PC-9 (cell line): ENCODE measurements around the gene OR2T34. TPM values are rescaled to one million over a fixed set of nuclear protein-coding genes. Genes with fewer than 3 reads are reported as not detected.
"Not testable (repeated sequence)": the region's sequence is repeated elsewhere in the genome, so short reads cannot be mapped to it uniquely, and the experiment has no call there.

Source experiments
- BruUV-seq: library from RNA; stranded (reverse); fragments of 400-500 nt; replicated peaks from 2 replicates; lab custom pipeline; 2021; lab: Mats Ljungman, UMichigan
- CTCF ChIA-PET: fragments of 300-600 bp; sonication (Branson Sonifier 250); formaldehyde crosslinking; loops from one replicate; lab custom pipeline; 2022; ENCODE audit warnings: antibody characterized with exemption; lab: Charles Lee
- POLR2A ChIA-PET: fragments of 300-600 bp; sonication (Branson Sonifier 250); formaldehyde crosslinking; loops from one replicate; lab custom pipeline; 2022; ENCODE audit warnings: antibody characterized with exemption; ENCODE audit not compliant: unreplicated experiment; lab: Charles Lee
- DNase-seq, 2 experiments: peaks; one replicate each; pipeline versions ENCODE4 v3.0.0 to v3.0.0-alpha.2; 2015 to 2022; ENCODE audit warnings: mixed read lengths in 1 of 2
- H2AFZ ChIP-seq: fragments of 200-600 bp; sonication (generic); 2 replicates; pipeline ENCODE4 v1.8.1; 2017; ENCODE audit warnings: antibody characterized with exemption
- H3F3A ChIP-seq: fragments of 200-600 bp; sonication (generic); 2 replicates; pipeline ENCODE4 v1.8.1; 2017; ENCODE audit warnings: antibody characterized with exemption, mild to moderate bottlenecking, low read depth; ENCODE audit not compliant: insufficient read depth
- H3K27ac ChIP-seq: fragments of 200-600 bp; sonication (generic); 2 replicates; pipeline ENCODE4 v1.6.1; 2016; ENCODE audit warnings: mixed run types
- H3K27me3 ChIP-seq: fragments of 200-600 bp; sonication (generic); 2 replicates; pipeline ENCODE4 v1.6.1; 2016; ENCODE audit warnings: low read depth, mixed run types; ENCODE audit not compliant: insufficient read depth
- H3K36me3 ChIP-seq: fragments of 200-600 bp; sonication (generic); 2 replicates; pipeline ENCODE4 v1.6.1; 2016; ENCODE audit warnings: low read depth, mixed run types
- H3K4me1 ChIP-seq: fragments of 200-600 bp; sonication (generic); replicated peaks from 2 replicates; pipeline ENCODE4 v1.6.1; 2016; ENCODE audit warnings: mixed run types; ENCODE audit not compliant: insufficient read depth
- H3K4me2 ChIP-seq: fragments of 200-600 bp; sonication (generic); 2 replicates; pipeline ENCODE4 v1.6.1; 2017; ENCODE audit warnings: mixed run types
- H3K4me3 ChIP-seq: fragments of 200-600 bp; sonication (generic); 2 replicates; pipeline ENCODE4 v1.6.1; 2016; ENCODE audit warnings: mixed run types
- H3K79me2 ChIP-seq: fragments of 200-600 bp; sonication (generic); 2 replicates; pipeline ENCODE4 v1.6.1; 2017; ENCODE audit warnings: low read depth, mixed run types
- H3K9me2 ChIP-seq: fragments of 200-600 bp; sonication (generic); 2 replicates; pipeline ENCODE4 v1.8.1; 2017; ENCODE audit warnings: mild to moderate bottlenecking; ENCODE audit not compliant: insufficient read depth
- H3K9me3 ChIP-seq: fragments of 200-600 bp; sonication (generic); 2 replicates; pipeline ENCODE4 v1.8.1; 2016; ENCODE audit warnings: low read depth; ENCODE audit not compliant: insufficient read depth
- H4K20me1 ChIP-seq: fragments of 200-600 bp; sonication (generic); 2 replicates; pipeline ENCODE4 v1.8.1; 2017; ENCODE audit not compliant: insufficient read depth
- intact Hi-C: fragments of 100-400 bp; cut with micrococcal nuclease; formaldehyde crosslinking; loops from one replicate; pipeline ENCODE4 v1.10.0; 2022; ENCODE audit not compliant: unreplicated experiment
- total RNA-seq: library from RNA; stranded (reverse); gene quantifications from 2 replicates; pipeline ENCODE4 v1.2.3, GENCODE V29; 2021

OR2T34 gene
- total RNA-seq, 1 experiment from 2014 or later: not detected

DNA sequence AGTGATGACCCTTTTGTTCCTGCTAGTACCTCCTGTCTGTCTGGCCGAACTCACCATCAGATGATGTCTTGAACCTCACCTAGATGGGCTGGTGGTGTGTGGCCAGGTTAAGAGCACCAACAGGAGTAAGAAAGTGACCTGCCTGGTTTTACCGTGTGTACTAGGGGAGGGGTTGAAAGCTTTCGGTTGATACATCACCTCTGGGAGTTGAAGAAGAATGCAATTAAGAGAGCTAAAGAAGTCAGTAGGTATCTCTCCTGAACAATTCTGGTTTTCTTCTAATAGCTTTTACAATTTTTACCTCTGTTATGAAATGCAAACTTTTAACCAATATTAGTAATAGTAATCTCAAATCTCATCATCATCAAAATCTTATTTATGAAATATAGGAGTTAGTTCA, 11.9 kb downstream of the OR2T34 start, which contains the start of gene OR2T29:
Gene OR2T29 (minus strand): TSS at position 101 of the 400 bp plus-strand sequence. CDS start 3,281 bp downstream, outside the sequence.
- H3K79me2 ChIP-seq, H3K27me3 ChIP-seq, DNase-seq, H2AFZ ChIP-seq, H3K9me3 ChIP-seq, H3K27ac ChIP-seq, H3K9me2 ChIP-seq, H4K20me1 ChIP-seq, H3K36me3 ChIP-seq, H3K4me2 ChIP-seq, POLR2A ChIA-PET, H3K4me3 ChIP-seq, CTCF ChIA-PET, H3K4me1 ChIP-seq, BruUV-seq, H3F3A ChIP-seq, intact Hi-C loops: not testable (repeated sequence)

DNA sequence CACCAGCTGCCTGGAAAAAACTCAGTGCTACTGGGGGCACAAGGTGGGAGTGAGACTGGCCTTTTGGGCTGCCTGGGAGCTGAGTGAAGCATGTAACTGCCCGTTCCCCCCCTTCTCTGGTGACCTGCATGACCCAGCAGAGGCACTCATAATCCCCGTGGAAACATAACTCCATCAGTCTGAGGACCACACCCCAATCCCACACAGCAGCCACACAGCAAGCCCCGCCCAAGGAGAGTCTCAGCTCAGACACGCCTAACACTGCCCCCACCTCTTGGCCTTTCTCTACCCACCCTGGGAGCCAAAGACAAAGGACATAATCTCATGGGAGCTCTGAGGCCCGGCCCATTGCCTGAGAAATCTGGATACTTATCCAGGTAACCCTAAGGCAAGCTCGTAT, 23.5 kb downstream of the OR2T34 start:
- H3F3A ChIP-seq, POLR2A ChIA-PET, H3K9me2 ChIP-seq, H3K4me3 ChIP-seq, H2AFZ ChIP-seq, H4K20me1 ChIP-seq, BruUV-seq, H3K36me3 ChIP-seq, DNase-seq, H3K9me3 ChIP-seq, H3K27ac ChIP-seq, H3K4me2 ChIP-seq, CTCF ChIA-PET, H3K4me1 ChIP-seq, H3K79me2 ChIP-seq, intact Hi-C loops, H3K27me3 ChIP-seq: not testable (repeated sequence)

DNA sequence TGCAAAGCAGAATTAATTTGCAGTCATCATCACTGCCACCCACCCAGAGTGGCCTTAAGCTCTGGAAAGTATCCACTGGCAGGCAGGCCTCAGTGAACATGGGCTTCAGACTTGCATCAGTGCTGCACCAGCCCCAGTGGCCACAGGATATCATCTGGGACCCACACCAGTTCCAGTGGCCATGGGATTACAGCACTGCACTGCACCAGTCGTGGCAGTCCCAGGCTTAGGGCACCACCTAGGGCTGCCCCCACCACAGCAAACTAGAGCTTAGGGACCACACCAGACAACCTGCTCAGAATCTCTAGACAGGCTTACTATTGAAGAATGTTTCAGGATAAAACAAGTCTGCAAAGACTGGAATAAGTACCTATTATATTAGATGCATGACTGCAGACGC, 27.2 kb downstream of the OR2T34 start:
- H3K27ac ChIP-seq, H3K4me2 ChIP-seq, H3K4me1 ChIP-seq, H3K9me3 ChIP-seq, H3K4me3 ChIP-seq, DNase-seq, H2AFZ ChIP-seq, intact Hi-C loops, H3K9me2 ChIP-seq, H3F3A ChIP-seq, CTCF ChIA-PET, H3K27me3 ChIP-seq, BruUV-seq, H4K20me1 ChIP-seq, POLR2A ChIA-PET, H3K36me3 ChIP-seq, H3K79me2 ChIP-seq: not testable (repeated sequence)

- H3K79me2 ChIP-seq, H3K4me1 ChIP-seq, CTCF ChIA-PET, intact Hi-C loops, BruUV-seq, H3K9me2 ChIP-seq, H3K9me3 ChIP-seq, H3K4me3 ChIP-seq, H3F3A ChIP-seq, H4K20me1 ChIP-seq, H2AFZ ChIP-seq, H3K4me2 ChIP-seq, DNase-seq, POLR2A ChIA-PET, H3K36me3 ChIP-seq, H3K27me3 ChIP-seq, H3K27ac ChIP-seq: not testable (repeated sequence)
These were observed 37.1 kb downstream of the OR2T34 start for GRCh38 chr1:248537449-248537848.

Other genes starting within 250 kb of the OR2T34 start
- gene OR14C36, start 226.0 kb downstream of the OR2T34 start, total RNA-seq: not detected in 2 replicates
- not detected in 2 replicates for gene OR2T4, start 213.1 kb downstream of the OR2T34 start, total RNA-seq
- gene OR2T6, start 199.0 kb downstream of the OR2T34 start, total RNA-seq: not detected in 2 replicates
- not detected in 2 replicates for gene OR2T1, start 171.7 kb downstream of the OR2T34 start, total RNA-seq
- not detected in 2 replicates for gene OR2T2, start 129.1 kb downstream of the OR2T34 start, total RNA-seq
- not detected in 2 replicates for gene OR2T3, start 101.4 kb downstream of the OR2T34 start, total RNA-seq
- not detected in 2 replicates for gene OR2T5, start 86.2 kb downstream of the OR2T34 start, total RNA-seq
- gene OR2G6, start 66.7 kb downstream of the OR2T34 start, total RNA-seq: not detected in 2 replicates
- gene OR2T29, start 12.0 kb downstream of the OR2T34 start, total RNA-seq: not detected in 2 replicates
- gene OR2T10, start 22.9 kb upstream of the OR2T34 start, total RNA-seq: not detected in 2 replicates
- not detected in 2 replicates for gene OR2T11, start 60.3 kb upstream of the OR2T34 start, total RNA-seq
- gene OR2T35, start 70.5 kb upstream of the OR2T34 start, total RNA-seq: not detected in 2 replicates
- gene OR2T27, start 80.8 kb upstream of the OR2T34 start, total RNA-seq: not detected in 2 replicates
- not detected in 2 replicates for gene OR14I1, start 128.0 kb upstream of the OR2T34 start, total RNA-seq
- 0.74 and 1.4 TPM in 2 replicates for gene LYPD8, start 181.0 kb upstream of the OR2T34 start, total RNA-seq